Uterus (tissue), 4 donors: ENCODE data around the gene AHNAK. TPM values are rescaled to one million over a fixed set of nuclear protein-coding genes. Genes with fewer than 3 reads are reported as not detected.

Experiments
- DNase-seq, 2 donors: peaks; one replicate each; pipeline ENCODE4 v3.0.0-alpha.2; 2019 to 2020
- H3K27ac ChIP-seq, 2 donors: fragments of 200-600 bp; sonication (generic); 1 replicate in 1 of 2; 2 replicates in 1 of 2; pipeline ENCODE4 v1.5.1; 2016 to 2018
- H3K27me3 ChIP-seq, 2 donors: fragments of 200-600 bp; sonication (generic); one replicate each; pipeline ENCODE4 v1.5.1; 2018 to 2019; ENCODE audit warnings: control low read depth in 1 of 2
- H3K36me3 ChIP-seq, 2 donors: fragments of 200-600 bp; sonication (generic); one replicate each; pipeline ENCODE4 v1.5.1; 2019; ENCODE audit warnings: control low read depth in 1 of 2
- H3K4me1 ChIP-seq, 2 donors: fragments of 200-600 bp; sonication (generic); one replicate each; pipeline ENCODE4 v1.5.1; 2018 to 2019; ENCODE audit warnings: control low read depth in 1 of 2
- H3K4me3 ChIP-seq, 2 donors: fragments of 200-600 bp; sonication (generic); 1 replicate in 1 of 2; 2 replicates in 1 of 2; pipeline ENCODE4 v1.5.1; 2018 to 2019; ENCODE audit warnings: mild to moderate bottlenecking in 1 of 2
- H3K9me3 ChIP-seq, 2 donors: fragments of 200-600 bp; sonication (generic); one replicate each; pipeline ENCODE4 v1.5.1; 2019; ENCODE audit warnings: control low read depth in 1 of 2
- POLR2A ChIP-seq, 2 donors: fragments of 450-650 bp; IDR thresholded peaks; one replicate each; pipeline ENCODE4 v1.6.1; 2016; ENCODE audit warnings: antibody characterized with exemption in 2 of 2, mild to moderate bottlenecking in 1 of 2, moderate library complexity in 1 of 2
- intact Hi-C: fragments of 100-400 bp; cut with DNase I; formaldehyde crosslinking; loops from one replicate; pipeline ENCODE4 v1.15.1; 2023; ENCODE audit warnings: low total_unique reads
- total RNA-seq, 4 donors: library from RNA; depleted of rRNA in 3 of 4; stranded (reverse); fragments of >200 nt in 3 of 4; gene quantifications; one replicate each; pipeline versions ENCODE4 v1.1.0 to v1.2.4, GENCODE V29; 2014 to 2023
- TF ChIP-seq, protein P1 (sequence below), 4 experiments: fragments of 200-600 bp in 2 of 4; fragments of 450-650 bp in 2 of 4; sonication (generic) in 2 of 4; IDR thresholded peaks; one replicate each; pipeline ENCODE4 v1.5.1; 2016 to 2019; ENCODE audit warnings: antibody characterized with exemption in 4 of 4, mild to moderate bottlenecking in 2 of 4, moderate library complexity in 1 of 4
- donor health status: DM: yes; HTN: yes; CAD: no.

Gene AHNAK
- total RNA-seq, 4 donors from 2014 or later = 452 to 1,353 (median 779) TPM

DNA sequence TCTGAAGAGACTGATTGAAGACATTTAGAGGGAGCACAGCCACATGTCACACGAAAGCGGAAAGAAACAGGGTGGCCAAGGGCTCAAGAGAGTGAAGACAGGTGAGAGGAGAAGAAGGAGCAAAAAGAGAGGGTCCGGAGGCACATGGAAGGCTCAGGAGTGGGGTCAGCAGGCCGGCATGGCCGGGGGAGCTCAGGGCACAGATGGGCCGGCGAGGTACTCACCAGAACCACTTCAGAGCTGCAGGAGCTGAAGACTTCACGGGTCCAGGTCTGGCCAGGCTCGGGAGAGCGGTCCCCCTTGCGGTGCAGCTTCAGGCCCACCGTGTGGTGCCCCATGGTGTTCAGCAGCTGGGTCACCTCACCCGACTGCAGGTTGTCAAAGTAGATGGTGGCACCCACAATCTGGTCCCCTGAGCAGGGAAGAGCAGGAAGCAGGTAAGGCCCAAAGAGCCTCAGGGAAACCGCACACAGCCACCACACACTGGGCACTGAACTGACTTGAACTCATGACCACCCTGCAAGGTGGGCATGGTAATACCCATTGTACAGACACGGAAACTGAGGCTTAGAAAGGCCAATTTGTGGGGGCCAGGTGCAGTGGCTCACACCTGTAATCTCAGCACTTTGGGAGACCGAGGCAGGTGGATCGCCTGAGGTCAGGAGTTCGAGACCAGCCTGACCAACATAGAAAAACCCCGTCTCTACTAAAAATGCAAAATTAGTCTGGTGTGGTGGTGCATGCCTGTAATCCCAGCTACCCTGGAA lies 11.6 kb downstream of the AHNAK start:
- Histone ChIP-seq H3K27me3 (no peaks in the 10 kb centered on the region), H3K4me1 (peaks cover 11 to 45% of the 10 kb centered on the region in 2 donors), H3K36me3 (no peaks in the 10 kb centered on the region), H3K9me3 (no peaks in the 10 kb centered on the region), H3K27ac (no peak overlapping the region), H3K4me3 (no peak overlapping the region)
- no peak for DNase-seq
- intact Hi-C loops = no loop called here
- no peak for TF ChIP-seq POLR2A (IDR thresholded peaks at IDR 0.05)
- TF ChIP-seq, protein P1, sequence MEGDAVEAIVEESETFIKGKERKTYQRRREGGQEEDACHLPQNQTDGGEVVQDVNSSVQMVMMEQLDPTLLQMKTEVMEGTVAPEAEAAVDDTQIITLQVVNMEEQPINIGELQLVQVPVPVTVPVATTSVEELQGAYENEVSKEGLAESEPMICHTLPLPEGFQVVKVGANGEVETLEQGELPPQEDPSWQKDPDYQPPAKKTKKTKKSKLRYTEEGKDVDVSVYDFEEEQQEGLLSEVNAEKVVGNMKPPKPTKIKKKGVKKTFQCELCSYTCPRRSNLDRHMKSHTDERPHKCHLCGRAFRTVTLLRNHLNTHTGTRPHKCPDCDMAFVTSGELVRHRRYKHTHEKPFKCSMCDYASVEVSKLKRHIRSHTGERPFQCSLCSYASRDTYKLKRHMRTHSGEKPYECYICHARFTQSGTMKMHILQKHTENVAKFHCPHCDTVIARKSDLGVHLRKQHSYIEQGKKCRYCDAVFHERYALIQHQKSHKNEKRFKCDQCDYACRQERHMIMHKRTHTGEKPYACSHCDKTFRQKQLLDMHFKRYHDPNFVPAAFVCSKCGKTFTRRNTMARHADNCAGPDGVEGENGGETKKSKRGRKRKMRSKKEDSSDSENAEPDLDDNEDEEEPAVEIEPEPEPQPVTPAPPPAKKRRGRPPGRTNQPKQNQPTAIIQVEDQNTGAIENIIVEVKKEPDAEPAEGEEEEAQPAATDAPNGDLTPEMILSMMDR (IDR thresholded peaks at IDR 0.05) = no peak

DNA sequence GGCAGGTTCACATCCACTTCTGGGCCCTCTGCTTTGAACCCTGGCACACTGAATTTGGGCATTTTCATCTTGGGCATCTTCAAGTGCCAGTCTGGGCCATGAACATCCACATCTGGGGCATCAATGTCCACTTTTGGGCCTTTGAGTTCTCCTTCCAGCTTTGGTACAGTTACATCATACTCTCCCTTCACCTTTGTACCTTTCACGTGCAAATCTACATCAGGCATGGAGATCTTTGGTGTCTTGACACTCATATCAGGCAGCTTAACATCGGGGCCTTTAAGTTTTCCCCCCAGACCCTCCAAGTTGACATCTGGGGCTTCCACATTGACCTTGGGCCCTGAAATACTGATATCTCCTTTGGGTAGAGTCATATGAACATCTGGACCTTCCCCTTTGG lies 14.5 kb downstream of the AHNAK start:
- H3K27ac ChIP-seq = no peak overlapping the region
- intact Hi-C loops = no loop called here
- H3K36me3 ChIP-seq = no peaks in the 10 kb centered on the region

DNA sequence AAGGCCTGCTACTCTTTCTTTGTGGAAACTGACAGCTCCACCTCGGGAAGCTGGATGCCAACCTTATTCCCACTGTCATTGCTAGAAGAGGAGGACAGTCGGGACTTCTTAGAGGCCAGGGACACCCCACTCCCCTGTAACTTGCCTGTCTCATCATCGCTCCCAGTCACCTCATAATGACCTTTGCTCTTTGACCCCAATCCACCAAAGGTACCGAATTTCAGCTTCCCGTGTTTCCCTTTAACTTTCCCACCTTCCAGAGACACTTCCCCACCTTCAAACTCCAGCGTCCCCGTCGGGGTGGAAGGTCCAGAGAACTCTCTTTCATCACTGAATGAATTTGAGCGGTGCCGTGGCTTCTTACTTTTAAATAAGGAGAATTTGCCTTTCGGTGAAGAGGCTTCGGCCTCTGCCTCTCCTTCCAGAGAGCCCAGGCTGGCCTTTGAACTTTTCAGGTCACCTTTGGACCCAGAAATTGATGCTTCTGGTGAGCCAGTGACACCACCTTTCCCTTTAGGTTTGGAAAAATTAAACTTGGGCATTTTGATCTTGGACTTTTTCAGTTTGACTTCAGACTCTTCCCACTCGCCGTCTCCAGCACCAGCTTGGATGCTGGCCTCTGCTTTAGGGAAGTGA lies 29.8 kb downstream of the AHNAK start:
- H3K4me1 ChIP-seq = peaks cover 4% of the 10 kb centered on the region in 2 donors
- H3K4me3 ChIP-seq = no peak overlapping the region
- intact Hi-C loops = no loop called here
- H3K27me3 ChIP-seq = no peaks in the 10 kb centered on the region
- TF ChIP-seq, protein P1 (IDR thresholded peaks at IDR 0.05) = no peak
- TF ChIP-seq POLR2A (IDR thresholded peaks at IDR 0.05) = no peak
- no peaks in the 10 kb centered on the region for H3K36me3 ChIP-seq
- no peak for DNase-seq
- no peak overlapping the region for H3K27ac ChIP-seq
- H3K9me3 ChIP-seq = no peaks in the 10 kb centered on the region

More for the DNA sequence above, 14.5 kb downstream of the AHNAK start:
- Histone ChIP-seq H3K9me3 (no peaks in the 10 kb centered on the region), H3K4me3 (no peak overlapping the region), H3K4me1 (peaks cover 0 to 20% of the 10 kb centered on the region in 2 donors), H3K27me3 (no peaks in the 10 kb centered on the region)
- TF ChIP-seq, protein P1 (IDR thresholded peaks at IDR 0.05) = no peak
- no peak for TF ChIP-seq POLR2A (IDR thresholded peaks at IDR 0.05)
- no peak for DNase-seq

DNA sequence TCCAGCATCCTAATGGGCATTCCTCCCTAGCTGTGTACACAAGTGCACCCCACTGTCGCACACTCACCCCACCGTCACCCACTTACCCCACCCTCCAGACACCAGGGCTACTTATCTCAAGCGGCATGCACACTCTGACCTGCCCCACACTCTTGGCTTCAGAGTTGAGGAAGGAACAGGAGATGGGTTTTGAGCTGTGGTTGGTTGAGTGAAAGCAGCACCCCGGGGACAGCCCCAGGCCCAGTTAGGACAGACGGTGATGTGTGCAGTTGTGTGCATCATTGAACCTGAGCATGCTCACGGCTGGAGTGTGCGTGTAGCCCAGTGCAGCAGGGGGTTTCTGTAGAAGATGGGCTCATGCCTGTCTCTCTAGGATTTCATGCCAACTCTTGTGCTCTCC lies 32.5 kb downstream of the AHNAK start:
- DNase-seq = no peak
- no peak overlapping the region for H3K27ac ChIP-seq
- no peaks in the 10 kb centered on the region for H3K27me3 ChIP-seq
- peaks cover 4% of the 10 kb centered on the region in 2 donors for H3K4me1 ChIP-seq
- no peaks in the 10 kb centered on the region for H3K36me3 ChIP-seq
- H3K9me3 ChIP-seq = no peaks in the 10 kb centered on the region
- intact Hi-C loops = no loop called here
- H3K4me3 ChIP-seq = no peak overlapping the region
- TF ChIP-seq, protein P1 (IDR thresholded peaks at IDR 0.05) = no peak
- TF ChIP-seq POLR2A (IDR thresholded peaks at IDR 0.05) = no peak

DNA sequence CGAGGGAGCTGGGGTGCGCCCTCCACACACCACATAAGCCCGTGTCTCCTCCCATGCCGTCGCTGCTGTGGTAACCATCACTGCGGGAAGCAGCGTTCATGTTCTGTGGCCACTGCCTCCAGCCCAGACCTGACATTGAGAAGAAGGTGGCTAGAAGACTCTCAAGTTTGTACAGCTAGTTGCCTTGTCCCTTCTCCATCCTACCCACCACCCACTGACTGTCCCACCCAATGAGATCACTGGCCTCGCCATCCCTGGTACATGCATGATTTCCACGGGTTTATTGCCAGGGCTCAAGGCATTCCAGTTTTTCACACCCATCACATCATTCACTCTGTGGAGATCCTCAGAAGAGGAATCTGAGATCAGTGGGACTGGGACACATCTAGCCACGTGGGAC lies 33.0 kb downstream of the AHNAK start:
- no peak for DNase-seq
- intact Hi-C loops = no loop called here
- TF ChIP-seq POLR2A (IDR thresholded peaks at IDR 0.05) = no peak
- TF ChIP-seq, protein P1 (IDR thresholded peaks at IDR 0.05) = no peak
- H3K4me1 ChIP-seq = peaks cover 3 to 4% of the 10 kb centered on the region in 2 donors
- no peaks in the 10 kb centered on the region for H3K9me3 ChIP-seq
- H3K36me3 ChIP-seq = no peaks in the 10 kb centered on the region
- H3K4me3 ChIP-seq = no peak overlapping the region
- no peak overlapping the region for H3K27ac ChIP-seq
- H3K27me3 ChIP-seq = no peaks in the 10 kb centered on the region
